GM19438 (cell line): ENCODE measurements around the gene MYO16.
A peak's percentile ranks its signal among the peaks of the same experiment; 100 is the strongest.

Source experiments
- ATAC-seq: cut with Tn5 transposase; IDR thresholded peaks from one replicate; pipeline ENCODE4 v1.9.1; 2021; ENCODE audit warnings: low read depth; ENCODE audit not compliant: unreplicated experiment

MYO16 gene

GRCh38 chr13:108786456-108787200 is 157.2 kb downstream of the MYO16 start:
- ATAC-seq: no peak

- no peak for ATAC-seq
These were observed 158.4 kb downstream of the MYO16 start for GRCh38 chr13:108787700-108788414.

- no peak for ATAC-seq
These were observed 160.1 kb downstream of the MYO16 start for GRCh38 chr13:108789476-108789875.

GRCh38 chr13:108795841-108796240 is 166.4 kb downstream of the MYO16 start:
- ATAC-seq: no peak

- no peak for ATAC-seq
These were observed 167.9 kb downstream of the MYO16 start for GRCh38 chr13:108797354-108797753.

- ATAC-seq: no peak
These were observed 178.4 kb downstream of the MYO16 start for GRCh38 chr13:108807841-108808240.

GRCh38 chr13:108812165-108812564 is 182.8 kb downstream of the MYO16 start:
- no peak for ATAC-seq

- ATAC-seq: no peak
These were observed 183.2 kb downstream of the MYO16 start for GRCh38 chr13:108812661-108813060.

GRCh38 chr13:108813587-108814170 is 184.3 kb downstream of the MYO16 start:
- no peak for ATAC-seq

- ATAC-seq: no peak
These were observed 187.0 kb downstream of the MYO16 start for GRCh38 chr13:108816375-108816774.

- ATAC-seq: no peak
These were observed 198.2 kb downstream of the MYO16 start for GRCh38 chr13:108827646-108828045.

GRCh38 chr13:108828086-108828815 is 198.8 kb downstream of the MYO16 start:
- ATAC-seq: no peak

- ATAC-seq: no peak
These were observed 201.5 kb downstream of the MYO16 start for GRCh38 chr13:108830916-108831315.

GRCh38 chr13:108833531-108833930 is 204.1 kb downstream of the MYO16 start:
- ATAC-seq: no peak

- ATAC-seq: no peak
These were observed 204.8 kb downstream of the MYO16 start for GRCh38 chr13:108834193-108834592.

- ATAC-seq: no peak
These were observed 205.7 kb downstream of the MYO16 start for GRCh38 chr13:108835083-108835482.

- ATAC-seq: no peak
These were observed 221.3 kb downstream of the MYO16 start for GRCh38 chr13:108850691-108851090.

GRCh38 chr13:108851660-108852059 is 222.2 kb downstream of the MYO16 start:
- no peak for ATAC-seq

- no peak for ATAC-seq
These were observed 223.6 kb downstream of the MYO16 start for GRCh38 chr13:108853031-108853430.

- peak; percentile 85 for ATAC-seq
These were observed 226.5 kb downstream of the MYO16 start for GRCh38 chr13:108855737-108856387.
